Activated naive CD8-positive, alpha-beta T cell treated with anti-CD3 and anti-CD28 coated beads, Interleukin-2, amount 50 U/mL, for 24 hours (primary cell): ENCODE measurements around the gene SNX30.

ENCODE experiments used
- ATAC-seq: fragments of 150-1000 bp; cut with Tn5 transposase; one replicate; pipeline ENCODE4 v1.10.0; 2021
- DNase-seq: peaks from one replicate; pipeline ENCODE4 v3.0.0; 2021
- H3K27ac Mint-ChIP-seq: one replicate; pipeline ENCODE4 v1.8.0; 2021; ENCODE audit warnings: mild to moderate bottlenecking, mixed read lengths
- H3K27me3 Mint-ChIP-seq: one replicate; pipeline ENCODE4 v1.8.0; 2021; ENCODE audit warnings: mixed read lengths
- H3K36me3 Mint-ChIP-seq: one replicate; pipeline ENCODE4 v1.8.0; 2021; ENCODE audit warnings: low read depth, mixed read lengths
- H3K4me1 Mint-ChIP-seq: one replicate; pipeline ENCODE4 v1.8.0; 2021; ENCODE audit warnings: mixed read lengths
- H3K4me3 Mint-ChIP-seq: one replicate; pipeline ENCODE4 v1.8.0; 2021; ENCODE audit warnings: mild to moderate bottlenecking, moderate library complexity, mixed read lengths
- H3K9me3 Mint-ChIP-seq: one replicate; pipeline ENCODE4 v1.8.0; 2021; ENCODE audit warnings: mixed read lengths

The SNX30 gene

DNA sequence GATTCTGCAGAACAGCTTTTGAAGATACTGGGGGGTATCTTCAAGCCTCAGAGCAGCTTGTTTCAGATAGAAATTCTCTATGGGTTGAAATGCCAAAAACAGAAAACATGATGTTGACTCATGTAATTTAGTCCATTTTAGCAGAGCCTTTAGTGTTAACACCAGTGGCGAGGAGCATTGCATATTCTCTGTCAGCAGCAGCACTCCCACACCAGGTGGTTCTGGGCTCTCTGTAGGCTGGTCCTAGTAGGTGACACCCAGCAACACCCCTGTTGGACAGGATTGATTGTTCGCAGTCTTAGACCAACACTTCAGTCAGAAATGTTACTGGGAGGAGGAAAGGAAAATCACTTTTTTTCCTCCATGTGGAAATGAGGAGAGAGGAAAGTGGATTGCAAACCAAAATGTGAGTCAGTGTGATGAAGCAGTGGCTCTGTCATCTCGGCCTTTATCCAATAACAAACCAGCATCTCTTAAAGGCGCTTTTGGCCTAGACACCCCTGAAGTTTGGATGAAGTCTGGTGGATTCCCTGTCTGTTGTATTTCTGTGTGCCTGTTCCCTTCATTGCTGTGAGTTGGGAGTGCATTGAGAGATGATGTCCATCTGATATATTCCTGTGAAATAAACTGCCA, 123.3 kb downstream of the SNX30 start:
- H3K27me3 Mint-ChIP-seq = no peaks in the 10 kb centered on the region
- ATAC-seq = no peak

DNA sequence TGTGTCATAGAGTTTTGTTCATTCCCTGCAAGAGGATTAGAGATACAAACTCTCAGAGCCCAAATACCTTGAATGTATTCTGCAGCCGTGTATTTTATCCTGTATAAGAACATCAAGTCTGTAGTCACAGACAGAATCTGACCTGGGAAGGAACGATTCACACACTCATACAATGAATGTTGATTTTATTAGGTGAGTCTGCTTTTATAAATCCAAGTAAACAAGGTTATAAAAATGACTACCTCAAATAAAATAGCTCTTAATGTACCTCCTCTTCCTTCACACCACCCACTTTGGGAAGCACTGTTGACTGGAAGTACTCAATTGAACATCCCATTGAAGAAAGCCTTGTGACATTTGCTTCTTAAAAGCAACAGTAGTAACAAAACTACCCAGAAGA, 128.2 kb downstream of the SNX30 start:
- H3K27ac Mint-ChIP-seq = no peak overlapping the region
- no peaks in the 10 kb centered on the region for H3K9me3 Mint-ChIP-seq
- H3K36me3 Mint-ChIP-seq = peaks cover 11% of the 10 kb centered on the region

More for the DNA sequence above, 123.3 kb downstream of the SNX30 start:
- no peaks in the 10 kb centered on the region for H3K9me3 Mint-ChIP-seq
- H3K36me3 Mint-ChIP-seq = peaks cover 10% of the 10 kb centered on the region
- H3K4me3 Mint-ChIP-seq = no peak overlapping the region
- H3K4me1 Mint-ChIP-seq = no peaks in the 10 kb centered on the region
- H3K27ac Mint-ChIP-seq = no peak overlapping the region
- no peak for DNase-seq

DNA sequence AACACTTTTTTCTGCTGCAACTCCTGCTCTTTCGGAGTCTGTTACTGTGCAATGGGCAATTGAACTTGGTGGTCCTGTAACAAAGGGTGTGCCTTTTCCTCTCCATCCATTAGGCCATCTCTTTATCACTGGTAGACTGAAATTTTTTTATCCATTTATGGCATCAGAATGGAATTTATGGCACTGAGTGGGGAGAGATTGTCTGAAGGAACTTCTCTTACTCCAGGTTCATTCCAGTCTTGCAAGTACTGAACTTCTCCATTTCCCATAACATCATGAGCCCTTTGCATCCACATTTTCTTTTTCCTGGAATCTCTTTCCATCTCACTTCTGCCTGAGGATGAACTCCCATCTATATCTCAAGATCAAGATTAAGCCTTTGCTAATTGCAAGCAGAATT, 130.1 kb downstream of the SNX30 start:
- no peaks in the 10 kb centered on the region for H3K9me3 Mint-ChIP-seq
- H3K27ac Mint-ChIP-seq = no peak overlapping the region
- DNase-seq (no peak), ATAC-seq (no peak)
- no peaks in the 10 kb centered on the region for H3K4me1 Mint-ChIP-seq
- peaks cover 9% of the 10 kb centered on the region for H3K36me3 Mint-ChIP-seq
- no peaks in the 10 kb centered on the region for H3K27me3 Mint-ChIP-seq
- no peak overlapping the region for H3K4me3 Mint-ChIP-seq

More for the DNA sequence above, 128.2 kb downstream of the SNX30 start:
- no peak for DNase-seq
- no peaks in the 10 kb centered on the region for H3K4me1 Mint-ChIP-seq
- H3K4me3 Mint-ChIP-seq = no peak overlapping the region
- no peaks in the 10 kb centered on the region for H3K27me3 Mint-ChIP-seq
- no peak for ATAC-seq

DNA sequence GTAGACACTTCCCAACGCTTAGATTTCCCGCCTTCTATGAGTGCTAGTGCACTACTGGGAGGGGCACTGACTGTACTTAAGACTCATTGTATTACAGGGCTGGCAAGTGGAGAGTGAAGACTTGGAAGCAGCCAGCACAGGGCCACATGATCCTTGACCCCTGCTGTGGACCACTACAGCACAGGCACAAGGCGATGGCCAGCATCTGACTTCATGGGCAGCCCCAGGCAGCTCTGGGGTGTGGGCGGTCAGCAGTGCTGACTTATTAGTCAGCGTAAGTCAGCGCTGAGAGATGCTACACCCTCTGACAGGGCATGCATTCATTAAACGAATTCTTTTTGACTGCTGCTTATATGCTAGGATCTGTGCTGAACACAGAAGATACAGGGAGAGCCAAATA, 130.8 kb downstream of the SNX30 start:
- H3K27me3 Mint-ChIP-seq = no peaks in the 10 kb centered on the region
- no peak for DNase-seq
- H3K36me3 Mint-ChIP-seq = peaks cover 4% of the 10 kb centered on the region
- H3K9me3 Mint-ChIP-seq = no peaks in the 10 kb centered on the region
- no peak for ATAC-seq
- H3K4me3 Mint-ChIP-seq = no peak overlapping the region
- H3K4me1 Mint-ChIP-seq = no peaks in the 10 kb centered on the region
- H3K27ac Mint-ChIP-seq = no peak overlapping the region

DNA sequence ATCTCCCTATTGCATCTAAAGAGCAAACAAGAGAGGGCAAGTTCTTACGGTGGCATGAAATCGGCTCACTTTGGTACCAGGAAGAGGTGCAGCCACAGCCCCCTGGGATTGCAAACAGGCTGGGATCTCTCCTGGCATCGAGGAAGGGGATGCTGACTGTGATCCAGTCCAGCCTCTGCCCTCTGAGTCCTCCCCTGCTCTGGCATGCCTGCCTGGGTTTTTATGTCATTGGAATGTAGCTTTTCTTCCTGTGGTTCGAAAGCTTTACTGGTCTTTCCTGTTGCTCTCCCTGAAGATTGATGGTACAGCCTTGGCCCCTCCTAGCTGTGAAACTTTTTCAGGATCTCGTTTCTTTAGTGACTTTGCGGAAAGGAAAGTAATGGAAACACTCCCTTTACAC, 133.5 kb downstream of the SNX30 start:
- H3K27me3 Mint-ChIP-seq = peaks cover under 1% of the 10 kb centered on the region
- peaks cover 3% of the 10 kb centered on the region for H3K36me3 Mint-ChIP-seq
- no peak overlapping the region for H3K27ac Mint-ChIP-seq
- DNase-seq = no peak
- ATAC-seq = no peak
- no peaks in the 10 kb centered on the region for H3K4me1 Mint-ChIP-seq
- H3K4me3 Mint-ChIP-seq = no peak overlapping the region
- no peaks in the 10 kb centered on the region for H3K9me3 Mint-ChIP-seq

DNA sequence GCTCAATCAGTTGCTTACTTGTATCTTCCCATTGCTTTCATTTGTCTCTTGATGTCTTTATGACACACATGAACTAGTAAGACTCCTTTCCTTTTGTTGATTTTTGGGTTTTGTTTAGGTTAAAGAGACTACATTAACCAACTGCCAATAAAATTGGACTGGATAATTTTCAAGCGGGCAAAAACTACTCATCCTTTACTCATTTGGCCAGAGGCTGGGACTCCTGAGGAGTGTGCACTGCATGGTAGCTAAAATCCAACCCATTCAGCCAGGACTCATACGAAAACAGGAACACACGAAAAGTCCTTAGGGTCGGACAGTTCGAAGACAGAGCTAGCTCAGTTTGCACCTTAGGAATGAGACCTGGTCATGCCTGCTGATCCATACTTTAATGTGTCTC, 134.2 kb downstream of the SNX30 start:
- Mint-ChIP-seq H3K4me1 (no peaks in the 10 kb centered on the region), H3K9me3 (no peaks in the 10 kb centered on the region), H3K27me3 (peaks cover 7% of the 10 kb centered on the region), H3K36me3 (peaks cover 3% of the 10 kb centered on the region), H3K4me3 (no peak overlapping the region), H3K27ac (no peak overlapping the region)
- no peak for DNase-seq
- ATAC-seq = no peak

DNA sequence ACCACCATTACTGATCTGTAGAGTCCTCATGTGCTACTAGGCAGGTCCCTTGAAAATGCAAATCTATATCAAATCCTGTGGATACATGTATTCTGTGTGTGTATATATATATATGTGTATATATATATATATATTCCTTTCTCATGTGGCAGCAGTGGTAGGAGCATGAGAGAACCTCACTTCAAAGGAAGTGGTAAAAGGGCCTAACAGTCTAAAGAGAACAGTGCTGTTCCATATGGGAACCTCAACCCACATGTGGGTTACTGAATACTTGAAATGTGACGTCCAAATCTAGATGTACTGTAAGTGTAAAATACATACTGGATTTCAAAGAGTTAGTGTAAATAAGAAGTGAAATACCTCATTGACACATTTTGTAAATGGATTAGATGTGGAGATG, 134.8 kb downstream of the SNX30 start:
- H3K9me3 Mint-ChIP-seq = no peaks in the 10 kb centered on the region
- peaks cover 12% of the 10 kb centered on the region for H3K27me3 Mint-ChIP-seq
- no peak overlapping the region for H3K4me3 Mint-ChIP-seq
- H3K36me3 Mint-ChIP-seq = peaks cover 3% of the 10 kb centered on the region
- H3K27ac Mint-ChIP-seq = no peak overlapping the region
- ATAC-seq (no peak), DNase-seq (no peak)
- H3K4me1 Mint-ChIP-seq = no peaks in the 10 kb centered on the region

DNA sequence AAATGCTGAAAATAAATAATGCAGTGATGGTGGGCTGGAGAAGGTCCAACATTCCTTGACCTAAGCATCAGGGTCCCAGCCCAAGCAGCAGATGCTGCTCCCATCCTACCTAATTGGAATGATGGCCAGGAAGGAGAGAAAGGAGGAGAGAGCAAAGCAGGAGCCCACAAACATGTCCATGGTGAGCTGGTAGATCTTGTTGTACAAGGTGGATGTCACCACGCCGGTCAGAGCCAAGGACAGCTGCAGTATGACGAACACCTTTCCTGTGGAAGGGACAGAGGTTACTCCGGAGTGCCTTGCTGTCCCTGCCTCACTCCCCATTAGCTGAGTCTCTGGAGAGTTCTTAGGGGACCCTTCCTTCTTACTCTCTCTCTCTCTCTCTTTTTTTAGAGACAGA, 135.8 kb downstream of the SNX30 start:
- H3K36me3 Mint-ChIP-seq = no peaks in the 10 kb centered on the region
- ATAC-seq (no peak), DNase-seq (no peak)
- H3K4me3 Mint-ChIP-seq = no peak overlapping the region
- no peak overlapping the region for H3K27ac Mint-ChIP-seq
- peaks cover 16% of the 10 kb centered on the region for H3K27me3 Mint-ChIP-seq
- no peaks in the 10 kb centered on the region for H3K4me1 Mint-ChIP-seq
- no peaks in the 10 kb centered on the region for H3K9me3 Mint-ChIP-seq

DNA sequence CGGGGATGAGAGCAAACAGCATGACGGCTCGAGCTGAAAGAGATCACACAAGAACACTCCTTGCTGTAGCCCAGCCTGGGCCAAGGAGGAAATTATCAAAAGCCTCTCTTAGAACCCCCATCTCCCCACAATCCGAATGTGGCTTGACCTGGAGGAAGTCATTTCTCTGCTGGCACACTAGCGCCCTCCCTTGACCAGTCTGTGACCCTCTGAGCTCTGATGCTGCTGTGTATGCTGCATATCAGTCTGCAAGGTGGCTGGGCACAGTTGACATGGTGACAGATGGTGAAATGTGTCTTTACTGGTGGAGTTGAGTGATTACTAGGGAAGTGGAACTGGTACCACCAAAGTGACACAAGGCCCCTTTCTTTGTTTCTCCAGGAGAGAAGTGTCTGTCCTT, 136.8 kb downstream of the SNX30 start:
- no peaks in the 10 kb centered on the region for H3K9me3 Mint-ChIP-seq
- peaks cover 24% of the 10 kb centered on the region for H3K27me3 Mint-ChIP-seq
- ATAC-seq = no peak
- H3K36me3 Mint-ChIP-seq = no peaks in the 10 kb centered on the region
- no peaks in the 10 kb centered on the region for H3K4me1 Mint-ChIP-seq
- no peak overlapping the region for H3K4me3 Mint-ChIP-seq
- DNase-seq = no peak
- no peak overlapping the region for H3K27ac Mint-ChIP-seq

DNA sequence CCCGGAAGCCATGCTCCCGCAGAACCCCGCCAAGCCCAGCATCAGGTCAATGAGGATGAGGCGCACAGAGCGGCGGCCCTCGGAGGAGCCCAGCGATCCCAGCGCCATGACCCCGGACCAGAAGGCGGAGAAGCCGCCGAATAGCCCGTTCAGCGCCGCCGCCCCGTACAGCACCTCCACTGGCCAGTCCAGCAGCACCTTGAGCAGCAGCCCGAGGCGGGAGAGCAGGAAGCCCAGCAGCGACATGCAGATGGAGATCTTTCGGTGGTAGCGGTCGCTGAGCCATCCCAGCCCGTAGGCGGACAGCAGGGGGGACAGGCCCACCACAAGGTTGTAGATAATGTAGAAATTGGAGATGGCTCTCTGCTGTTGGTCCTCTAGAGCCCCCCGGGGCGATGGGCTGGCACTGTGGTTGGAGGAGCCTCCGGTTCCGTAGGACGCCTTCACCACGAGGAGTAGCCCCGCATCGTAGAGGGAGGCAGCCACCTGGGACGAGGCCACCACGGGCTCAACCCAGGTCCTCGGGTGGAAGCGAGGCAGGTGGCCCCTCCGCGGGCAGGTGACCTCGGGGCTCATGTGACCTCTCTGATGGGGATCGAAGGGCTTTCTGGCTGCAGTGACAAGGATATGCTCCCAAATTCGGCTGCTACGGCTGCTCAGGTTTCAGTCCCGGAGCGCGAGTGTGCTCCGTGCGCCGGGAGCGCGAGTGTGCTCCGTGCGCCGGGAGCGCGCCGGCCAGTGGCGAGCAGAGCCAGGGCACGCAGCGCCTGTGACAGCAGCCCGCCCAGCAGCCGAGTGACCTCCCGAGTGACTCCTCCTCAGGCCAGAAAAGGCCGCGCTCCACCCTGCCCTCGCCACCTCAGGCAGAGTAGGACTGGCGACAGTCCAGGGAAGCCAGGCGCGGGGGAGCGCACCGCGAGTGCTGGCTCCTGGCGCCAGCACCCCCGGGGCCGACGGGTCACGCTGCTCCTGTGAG, 139.8 kb downstream of the SNX30 start, which contains the start of gene SLC46A2:
SLC46A2 (minus strand) TSS at position 771 of the 976 bp plus-strand sequence; CDS start at position 576, 195 bp downstream.
- H3K4me3 Mint-ChIP-seq = no peak within 1 kb of the TSS
- no peaks in the 10 kb centered on the region for H3K36me3 Mint-ChIP-seq

DNA sequence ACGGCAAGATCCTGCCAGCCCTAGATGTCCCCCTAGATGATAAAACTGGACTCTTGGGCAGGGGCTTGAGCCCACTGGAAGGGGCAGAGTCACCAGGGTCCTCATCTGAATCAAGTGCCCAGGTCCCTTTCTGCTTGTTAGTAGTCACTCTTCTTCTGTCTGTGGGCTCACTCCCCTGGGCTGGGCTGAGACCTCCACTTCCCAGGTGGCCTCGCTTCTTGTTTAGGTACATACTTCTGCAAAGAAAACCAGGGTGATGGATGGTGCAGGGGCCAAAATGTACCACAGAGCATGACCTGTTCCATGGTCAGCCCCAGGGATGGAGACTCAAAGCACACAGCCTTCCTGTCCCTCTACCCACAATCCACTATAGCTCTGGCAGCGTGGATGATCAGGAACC, 141.0 kb downstream of the SNX30 start:
- H3K9me3 Mint-ChIP-seq = peaks cover 5% of the 10 kb centered on the region
- H3K27me3 Mint-ChIP-seq = peaks cover 35% of the 10 kb centered on the region
- no peaks in the 10 kb centered on the region for H3K36me3 Mint-ChIP-seq
- no peak overlapping the region for H3K4me3 Mint-ChIP-seq
- H3K4me1 Mint-ChIP-seq = peaks cover 5% of the 10 kb centered on the region
- no peak overlapping the region for H3K27ac Mint-ChIP-seq
- no peak for DNase-seq
- ATAC-seq = no peak

More for the DNA sequence above, 139.8 kb downstream of the SNX30 start, which contains the start of gene SLC46A2:
- Mint-ChIP-seq H3K27me3 (peaks cover 33% of the 10 kb centered on the region), H3K27ac (no peak within 1 kb of the TSS), H3K9me3 (no peaks in the 10 kb centered on the region), H3K4me1 (no peaks in the 10 kb centered on the region)
- no peak for ATAC-seq
- DNase-seq = no peak

DNA sequence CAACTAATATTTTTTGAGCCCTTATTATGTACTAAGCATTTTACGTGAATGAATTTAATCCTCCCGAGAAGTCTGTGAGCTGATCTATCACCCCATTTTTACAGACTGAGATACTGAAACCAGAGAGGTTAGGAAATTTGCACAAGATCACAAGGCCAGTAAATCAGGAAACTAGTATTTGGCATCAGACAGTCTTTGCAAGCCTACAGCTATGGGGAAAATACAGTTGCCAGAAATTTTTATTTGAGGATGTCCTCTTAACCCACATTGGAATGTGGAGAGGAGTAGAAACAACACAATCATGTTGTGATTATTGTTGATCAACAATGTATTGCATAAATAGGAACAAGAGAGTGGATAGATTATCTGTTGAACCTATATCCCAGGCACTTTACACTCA, 142.4 kb downstream of the SNX30 start:
- ATAC-seq = no peak
- H3K9me3 Mint-ChIP-seq = peaks cover 5% of the 10 kb centered on the region
- no peak overlapping the region for H3K4me3 Mint-ChIP-seq
- DNase-seq = no peak
- H3K27ac Mint-ChIP-seq = no peak overlapping the region
- H3K36me3 Mint-ChIP-seq = no peaks in the 10 kb centered on the region
- H3K4me1 Mint-ChIP-seq = peaks cover 5% of the 10 kb centered on the region
- peaks cover 41% of the 10 kb centered on the region for H3K27me3 Mint-ChIP-seq

DNA sequence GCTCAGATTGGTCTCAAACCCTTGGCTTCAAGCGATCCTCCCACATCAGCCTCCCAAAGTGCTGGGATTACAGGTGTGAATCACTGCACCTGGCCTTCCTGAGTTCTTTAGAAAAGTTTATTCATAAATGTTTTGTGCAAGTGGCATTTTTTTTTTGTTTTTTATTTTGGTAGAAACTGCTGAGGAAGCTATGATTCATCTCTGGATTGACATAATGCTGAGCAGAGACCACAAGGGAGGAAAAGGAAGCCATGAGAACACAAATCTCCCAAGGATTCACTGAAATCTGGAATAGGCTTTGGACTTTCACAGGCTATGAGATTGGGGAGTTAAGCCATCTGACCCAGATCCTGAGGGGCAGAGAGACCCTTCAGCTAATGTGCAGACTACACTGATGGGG, 143.5 kb downstream of the SNX30 start:
- H3K27me3 Mint-ChIP-seq = peaks cover 44% of the 10 kb centered on the region
- DNase-seq (no peak), ATAC-seq (no peak)
- no peak overlapping the region for H3K27ac Mint-ChIP-seq
- H3K4me3 Mint-ChIP-seq = no peak overlapping the region
- peaks cover 5% of the 10 kb centered on the region for H3K9me3 Mint-ChIP-seq
- H3K4me1 Mint-ChIP-seq = peaks cover 5% of the 10 kb centered on the region
- H3K36me3 Mint-ChIP-seq = no peaks in the 10 kb centered on the region

DNA sequence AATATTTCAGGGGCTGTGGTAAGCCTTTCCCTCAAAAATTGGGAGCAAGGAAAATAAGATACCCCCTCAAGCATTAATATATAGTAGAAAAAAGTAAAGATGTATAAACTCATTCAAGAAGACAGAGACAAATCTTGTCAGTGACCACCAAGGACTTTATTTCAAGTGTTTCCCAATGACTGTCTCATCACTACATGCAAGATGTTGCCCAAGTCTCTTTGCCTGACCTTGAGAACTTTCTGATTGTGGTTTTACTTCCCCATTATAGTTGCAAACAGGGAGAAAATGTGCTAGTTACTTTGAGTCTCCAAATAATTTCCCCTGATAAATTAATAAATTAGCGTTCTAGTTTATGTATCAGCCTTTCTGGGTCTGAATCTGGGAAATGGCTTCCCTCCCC, 144.1 kb downstream of the SNX30 start:
- Mint-ChIP-seq H3K36me3 (no peaks in the 10 kb centered on the region), H3K27me3 (peaks cover 40% of the 10 kb centered on the region), H3K4me1 (peaks cover 5% of the 10 kb centered on the region), H3K27ac (no peak overlapping the region), H3K4me3 (no peak overlapping the region), H3K9me3 (peaks cover 5% of the 10 kb centered on the region)
- DNase-seq (no peak), ATAC-seq (no peak)

DNA sequence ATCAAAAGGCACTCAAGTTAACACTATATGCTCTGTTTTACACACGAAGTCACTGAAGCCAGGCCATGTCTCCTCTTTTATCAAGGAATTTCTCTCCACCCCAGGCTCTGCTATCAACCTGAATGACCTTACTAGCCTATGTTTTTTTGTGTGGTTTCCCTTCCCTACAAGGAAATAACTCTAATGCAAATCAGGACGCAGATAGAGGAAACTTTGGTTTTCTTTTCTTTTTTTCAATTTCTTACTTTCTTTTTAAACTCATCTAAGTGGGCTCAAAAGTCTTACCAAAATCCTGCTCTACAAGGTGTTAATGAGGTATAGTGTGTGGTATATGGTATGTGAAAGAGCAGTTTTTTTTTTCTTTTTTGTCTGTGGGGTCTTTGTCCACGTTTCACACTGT, 145.6 kb downstream of the SNX30 start:
- H3K9me3 Mint-ChIP-seq = peaks cover 5% of the 10 kb centered on the region
- no peak for ATAC-seq
- no peak for DNase-seq
- H3K4me3 Mint-ChIP-seq = no peak overlapping the region
- H3K4me1 Mint-ChIP-seq = peaks cover 5% of the 10 kb centered on the region
- H3K36me3 Mint-ChIP-seq = no peaks in the 10 kb centered on the region
- H3K27me3 Mint-ChIP-seq = peaks cover 33% of the 10 kb centered on the region
- H3K27ac Mint-ChIP-seq = no peak overlapping the region
